Measurements from ENCODE around the gene CDC14A.

The CDC14A gene

DNA sequence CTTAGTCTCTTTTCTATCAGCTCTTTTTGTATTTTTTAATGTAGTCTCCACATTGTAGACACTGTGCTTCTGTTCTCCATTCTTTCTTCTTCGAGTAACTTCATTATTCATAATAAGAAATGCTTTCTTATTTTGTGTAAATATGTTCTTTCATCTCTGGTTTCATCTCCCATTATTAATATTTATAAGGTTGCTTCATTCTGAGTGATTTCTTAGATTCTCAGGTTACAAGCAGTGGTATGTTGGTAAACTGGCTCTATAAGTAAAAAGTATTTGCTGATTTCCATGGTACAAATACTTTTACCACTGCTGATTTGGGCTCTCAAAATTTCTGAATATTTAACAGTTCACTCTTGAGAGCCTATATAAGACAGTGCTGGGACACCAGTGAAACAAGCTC is 81.3 kb downstream of the CDC14A start:
- H3K4me3 ChIP-seq (ENCODE audit: low read length), result no peak overlapping the region
- TF ChIP-seq CTCF (conservative IDR thresholded peaks at IDR 0.05; ENCODE audit: low read length), result no peak
- DNase-seq (ENCODE audit: low read depth), result no peak

DNA sequence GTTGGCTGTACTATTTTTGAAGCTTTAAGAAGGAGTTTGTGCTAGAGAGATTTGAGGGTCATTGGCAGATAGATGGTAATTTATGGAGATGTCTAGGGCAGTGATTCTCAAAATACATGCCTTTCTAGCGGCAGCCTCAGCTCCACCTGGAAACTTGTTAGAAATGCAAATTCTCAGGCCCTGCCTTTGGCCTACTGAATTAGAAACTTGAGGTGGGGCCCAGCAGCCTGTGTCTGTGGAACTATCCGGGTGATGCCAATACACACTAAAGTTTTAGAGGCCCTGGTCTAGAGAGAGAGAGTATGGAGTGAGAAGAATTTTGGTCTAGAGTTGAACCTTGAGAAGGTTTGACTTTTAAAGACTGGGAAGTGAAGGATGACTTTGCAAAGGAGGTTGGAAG is 82.5 kb downstream of the CDC14A start:
- DNase-seq (ENCODE audit: low read depth), result no peak
- no peak overlapping the region for H3K4me3 ChIP-seq (ENCODE audit: low read length)
- no peak for TF ChIP-seq CTCF (conservative IDR thresholded peaks at IDR 0.05; ENCODE audit: low read length)

DNA sequence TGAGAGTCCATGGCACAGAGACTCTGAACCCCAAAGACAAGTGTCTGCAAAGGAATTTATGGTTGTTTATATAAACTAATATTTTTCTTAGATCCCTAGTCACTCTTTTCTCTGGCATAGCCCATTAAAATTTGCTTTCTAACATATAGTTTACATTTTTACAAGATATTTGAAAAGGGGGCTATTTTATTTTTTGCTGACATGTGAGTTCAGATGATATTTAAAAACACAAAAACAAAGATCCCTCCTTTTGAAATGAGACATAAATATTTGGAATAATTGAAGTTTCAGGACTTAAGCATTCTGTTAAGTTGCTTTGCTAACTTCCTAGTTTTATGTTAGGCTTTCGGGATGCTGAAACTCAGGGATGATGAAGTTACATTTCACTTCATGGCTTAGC is 86.1 kb downstream of the CDC14A start:
- no peak for DNase-seq (ENCODE audit: low read depth)
- no peak overlapping the region for H3K4me3 ChIP-seq (ENCODE audit: low read length)
- no peak for TF ChIP-seq CTCF (conservative IDR thresholded peaks at IDR 0.05; ENCODE audit: low read length)

- no peak overlapping the region for H3K4me3 ChIP-seq (ENCODE audit: low read length)
- no peak for TF ChIP-seq CTCF (conservative IDR thresholded peaks at IDR 0.05; ENCODE audit: low read length)
- DNase-seq (ENCODE audit: low read depth), result no peak
These were observed 86.5 kb downstream of the CDC14A start for GRCh38 chr1:100438789-100439188.

DNA sequence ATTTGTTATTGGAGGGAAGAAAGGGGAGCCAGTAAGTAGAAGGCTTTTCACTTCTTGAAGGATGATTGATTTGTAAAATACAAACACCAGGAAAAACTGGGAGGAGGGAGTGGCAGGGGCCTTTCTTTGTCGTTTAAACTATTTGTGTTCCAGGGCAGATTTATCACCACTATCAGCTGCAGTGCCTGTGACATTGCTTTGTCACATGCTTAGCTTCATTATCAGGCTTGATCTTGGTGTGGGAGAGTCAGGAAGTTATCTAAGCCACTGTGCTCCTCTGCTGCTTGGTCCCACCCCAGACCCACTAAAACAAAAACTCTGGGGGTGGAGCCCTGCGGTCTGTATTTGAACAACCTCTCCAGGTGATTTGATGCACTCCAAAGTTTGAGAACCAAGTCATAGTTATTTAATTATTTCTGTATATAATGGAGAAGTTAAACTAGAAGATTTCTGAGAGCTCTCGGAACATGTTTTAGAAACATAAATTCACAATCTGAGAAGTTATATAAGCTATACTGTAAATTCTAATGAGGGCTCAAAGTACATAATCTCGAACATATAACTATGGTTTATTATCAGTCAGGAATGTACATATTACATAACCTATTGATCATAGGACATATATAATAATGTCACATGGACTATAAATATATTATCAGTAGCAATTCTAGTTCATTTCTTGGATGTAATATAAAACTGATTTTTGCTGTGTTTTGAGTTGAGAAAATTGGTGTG is 87.9 kb downstream of the CDC14A start:
- TF ChIP-seq CTCF (conservative IDR thresholded peaks at IDR 0.05; ENCODE audit: low read length), result no peak
- no peak for DNase-seq (ENCODE audit: low read depth)

DNA sequence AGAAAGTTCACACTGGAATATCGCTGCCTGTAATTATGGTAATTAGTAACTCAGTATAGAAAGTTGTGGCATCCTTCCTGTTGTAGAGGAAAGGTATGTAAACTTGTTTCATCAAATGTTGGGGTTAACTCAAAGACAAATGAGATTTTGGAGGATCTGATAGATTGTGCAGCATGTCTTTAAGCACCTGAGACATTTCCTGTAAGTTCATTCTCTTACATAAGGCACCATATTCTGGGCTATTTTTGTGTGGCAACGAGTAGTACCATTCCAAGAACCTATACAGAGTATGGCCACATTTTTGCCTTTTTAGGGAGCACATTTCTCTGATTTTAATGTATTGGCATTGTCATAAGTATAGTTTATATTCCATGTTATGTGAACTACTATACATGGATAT is 88.8 kb downstream of the CDC14A start:
- no peak overlapping the region for H3K4me3 ChIP-seq (ENCODE audit: low read length)
- TF ChIP-seq CTCF (conservative IDR thresholded peaks at IDR 0.05; ENCODE audit: low read length), result no peak
- DNase-seq (ENCODE audit: low read depth), result no peak

More for the DNA sequence above, 87.9 kb downstream of the CDC14A start:
- H3K4me3 ChIP-seq (ENCODE audit: low read length), result no peak overlapping the region

DNA sequence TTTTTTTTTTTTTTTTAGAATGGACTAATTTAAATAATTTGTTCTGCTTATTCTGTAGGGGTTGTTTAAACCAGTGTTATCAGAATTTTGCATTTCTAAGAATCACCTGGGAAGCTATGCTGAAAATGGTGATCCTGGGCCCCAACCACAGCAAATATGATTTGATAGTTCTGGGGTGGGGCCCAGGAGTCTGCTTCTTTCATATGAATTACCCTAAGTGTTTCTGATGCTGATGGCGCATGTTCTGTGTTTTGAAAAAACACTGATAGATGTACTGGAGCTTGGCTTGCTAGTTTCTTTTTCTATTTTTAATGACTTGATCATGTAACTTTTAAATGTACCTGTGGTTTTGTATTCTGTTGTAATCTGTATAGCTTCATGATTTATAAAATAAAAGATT is 89.3 kb downstream of the CDC14A start:
- DNase-seq (ENCODE audit: low read depth), result no peak
- TF ChIP-seq CTCF (conservative IDR thresholded peaks at IDR 0.05; ENCODE audit: low read length), result no peak
- no peak overlapping the region for H3K4me3 ChIP-seq (ENCODE audit: low read length)
